HepG2 (cell line): ENCODE measurements around the gene FOSB. TPM values are rescaled to one million over a fixed set of nuclear protein-coding genes. Genes with fewer than 3 reads are reported as not detected.

ENCODE experiments used
- AKAP8 ChIP-seq: sonication (generic); formaldehyde crosslinking; IDR thresholded peaks from 2 replicates; pipeline ENCODE4 v1.5.1; 2020; ENCODE audit warnings: mild to moderate bottlenecking, missing genetic modification reagents
- FOSL2 ChIP-seq: sonication (generic); formaldehyde crosslinking; IDR thresholded peaks from 2 replicates; pipeline ENCODE4 v1.4.0; 2020; ENCODE audit warnings: missing genetic modification reagents
- FOXK1 ChIP-seq: sonication (generic); formaldehyde crosslinking; IDR thresholded peaks from 2 replicates; pipeline ENCODE4 v1.4.0; 2020; ENCODE audit warnings: low read depth, missing genetic modification reagents, borderline replicate concordance
- NR2F2 ChIP-seq: IDR thresholded peaks from 2 replicates; pipeline ENCODE4 v1.6.1; 2012; ENCODE audit warnings: low read depth, inconsistent platforms, borderline replicate concordance
- PHF20 ChIP-seq: sonication (generic); formaldehyde crosslinking; IDR thresholded peaks from 2 replicates; pipeline ENCODE4 v1.5.0; 2020; ENCODE audit warnings: mild to moderate bottlenecking, missing genetic modification reagents
- YEATS2 ChIP-seq: sonication (generic); formaldehyde crosslinking; IDR thresholded peaks from 2 replicates; pipeline ENCODE4 v1.4.0; 2020; ENCODE audit warnings: missing genetic modification reagents, borderline replicate concordance
- ZBTB1 ChIP-seq: sonication (generic); formaldehyde crosslinking; IDR thresholded peaks from 2 replicates; pipeline ENCODE4 v1.4.0; 2020; ENCODE audit warnings: missing genetic modification reagents, borderline replicate concordance
- ZFP62 ChIP-seq: sonication (generic); formaldehyde crosslinking; IDR thresholded peaks from 2 replicates; pipeline ENCODE4 v1.4.0; 2020; ENCODE audit warnings: missing genetic modification reagents
- ZMAT3 ChIP-seq: sonication (generic); formaldehyde crosslinking; conservative IDR thresholded peaks from 2 replicates; pipeline ENCODE4 v1.7.0; 2021; ENCODE audit warnings: missing genetic modification reagents
- ZNF121 ChIP-seq: sonication (generic); formaldehyde crosslinking; IDR thresholded peaks from 2 replicates; pipeline ENCODE4 v1.5.0; 2020; ENCODE audit warnings: mild to moderate bottlenecking, missing genetic modification reagents
- ZNF766 ChIP-seq: sonication (generic); formaldehyde crosslinking; IDR thresholded peaks from 2 replicates; pipeline ENCODE4 v1.5.0; 2020; ENCODE audit warnings: missing genetic modification reagents, borderline replicate concordance
- ZNF792 ChIP-seq: IDR thresholded peaks from 2 replicates; pipeline ENCODE4 v1.6.1; 2016
- polyA plus RNA-seq, 8 experiments: library from polyadenylated mRNA; depleted of rRNA in 3 of 8; stranded (reverse) in 7 of 8; unstranded in 1 of 8; fragments of >200 nt; fragmentation: Illumina TruSeq in 4 of 8; extraction: Trizol in 4 of 8; gene quantifications; 2 replicates each; pipeline versions ENCODE4 v1.2.1 to v1.2.3, GENCODE V29; 2011 to 2016; ENCODE audit warnings: low read depth in 4 of 8, missing spikeins in 1 of 8, mixed read lengths in 1 of 8; ENCODE audit not compliant: insufficient read depth in 1 of 8
- total RNA-seq, 5 experiments: library from RNA; depleted of rRNA; stranded (reverse); fragments of >200 nt; fragmentation: Illumina TruSeq; extraction: Trizol; gene quantifications; 2 replicates each; pipeline ENCODE4 v1.2.3, GENCODE V29; 2016; ENCODE audit warnings: low read depth in 1 of 5
- TF ChIP-seq, protein P1 (sequence below): sonication (generic); formaldehyde crosslinking; IDR thresholded peaks from 2 replicates; pipeline ENCODE4 v1.8.0; 2022; ENCODE audit warnings: mild to moderate bottlenecking, missing genetic modification reagents; ENCODE audit not compliant: insufficient replicate concordance
- TF ChIP-seq, protein P2 (sequence below): sonication (generic); formaldehyde crosslinking; IDR thresholded peaks from 2 replicates; pipeline ENCODE4 v1.4.0; 2020; ENCODE audit warnings: missing genetic modification reagents
- TF ChIP-seq, protein P3 (sequence below): sonication (generic); formaldehyde crosslinking; IDR thresholded peaks from 2 replicates; pipeline ENCODE4 v1.4.0; 2020; ENCODE audit warnings: mild to moderate bottlenecking, missing genetic modification reagents
- TF ChIP-seq, protein P4 (sequence below): sonication (generic); formaldehyde crosslinking; IDR thresholded peaks from 2 replicates; pipeline ENCODE4 v1.4.0; 2020; ENCODE audit warnings: missing genetic modification reagents
- TF ChIP-seq, protein P5 (sequence below): sonication (generic); formaldehyde crosslinking; IDR thresholded peaks from 2 replicates; pipeline ENCODE4 v1.4.0; 2020; ENCODE audit warnings: missing genetic modification reagents
- TF ChIP-seq, protein P6 (sequence below): sonication (generic); formaldehyde crosslinking; IDR thresholded peaks from 2 replicates; pipeline ENCODE4 v1.5.0; 2020; ENCODE audit warnings: missing genetic modification reagents, mild to moderate bottlenecking, borderline replicate concordance

Gene FOSB
- total and polyA plus RNA-seq, 2 of the 13 experiments (the other 11 are each of a cell fraction or from before 2014, with no cell fraction given) = 2.8 to 6.0 TPM

DNA sequence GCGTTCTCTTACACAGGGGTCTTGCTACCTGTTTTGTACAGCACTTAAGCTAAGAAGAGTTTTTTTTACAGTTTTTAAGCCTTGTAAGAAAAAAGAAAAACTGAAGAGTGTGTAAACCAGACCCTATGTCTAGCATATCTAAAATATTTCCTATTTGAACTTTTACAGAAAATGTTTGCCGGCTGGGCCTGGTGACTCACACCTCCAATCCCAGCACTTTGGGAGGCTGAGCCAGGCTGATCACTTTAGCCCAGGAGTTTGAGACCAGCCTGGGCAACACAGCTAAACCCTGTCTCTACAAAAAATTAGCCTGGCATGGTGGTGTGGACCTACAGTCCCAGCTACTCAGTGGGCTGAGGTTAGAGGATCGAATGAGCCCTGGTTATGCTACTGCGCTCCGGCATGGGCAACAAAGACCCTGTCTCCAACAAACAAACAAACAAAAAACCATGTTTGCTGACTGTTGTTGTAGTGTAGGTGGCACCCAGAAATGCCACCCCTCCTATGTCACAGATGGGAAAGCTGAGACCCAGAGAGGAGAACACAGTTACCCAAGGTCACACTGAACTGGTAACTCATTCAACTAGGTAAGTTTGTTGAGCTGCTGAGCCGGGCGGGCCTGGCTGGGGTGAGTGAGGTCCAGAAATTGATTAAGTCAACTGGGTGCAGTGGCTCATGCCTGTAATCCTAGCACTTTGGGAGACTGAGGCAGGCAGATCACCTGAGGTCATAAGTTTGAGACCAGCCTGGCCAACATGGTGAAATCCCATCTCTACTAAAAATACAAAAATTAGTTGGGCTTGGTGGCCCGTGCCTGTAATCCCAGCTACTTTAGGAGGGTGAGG lies 37.6 kb downstream of the FOSB start (continued):
- TF ChIP-seq, protein P1, sequence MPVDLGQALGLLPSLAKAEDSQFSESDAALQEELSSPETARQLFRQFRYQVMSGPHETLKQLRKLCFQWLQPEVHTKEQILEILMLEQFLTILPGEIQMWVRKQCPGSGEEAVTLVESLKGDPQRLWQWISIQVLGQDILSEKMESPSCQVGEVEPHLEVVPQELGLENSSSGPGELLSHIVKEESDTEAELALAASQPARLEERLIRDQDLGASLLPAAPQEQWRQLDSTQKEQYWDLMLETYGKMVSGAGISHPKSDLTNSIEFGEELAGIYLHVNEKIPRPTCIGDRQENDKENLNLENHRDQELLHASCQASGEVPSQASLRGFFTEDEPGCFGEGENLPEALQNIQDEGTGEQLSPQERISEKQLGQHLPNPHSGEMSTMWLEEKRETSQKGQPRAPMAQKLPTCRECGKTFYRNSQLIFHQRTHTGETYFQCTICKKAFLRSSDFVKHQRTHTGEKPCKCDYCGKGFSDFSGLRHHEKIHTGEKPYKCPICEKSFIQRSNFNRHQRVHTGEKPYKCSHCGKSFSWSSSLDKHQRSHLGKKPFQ = peak; percentile 38
- TF ChIP-seq ZFP62 (CRISPR knock-in tag) (no peak), FOXK1 (CRISPR knock-in tag) (no peak), FOSL2 (peak; percentile 82), ZMAT3 (CRISPR knock-in tag) (no peak), ZNF766 (CRISPR knock-in tag) (0 out of 2 replicates have a peak, but pooled peaks have one; percentile 55), ZNF121 (CRISPR knock-in tag) (peak; percentile 62; the same call in 1 of the 2 replicates), ZBTB1 (no peak), AKAP8 (CRISPR knock-in tag) (no peak), PHF20 (no peak), ZNF792 (CRISPR knock-in tag) (0 out of 2 replicates have a peak, but pooled peaks have one; percentile 28), YEATS2 (CRISPR knock-in tag) (0 out of 2 replicates have a peak, but pooled peaks have one; percentile 18), NR2F2 (no peak)
- TF ChIP-seq, protein P2, sequence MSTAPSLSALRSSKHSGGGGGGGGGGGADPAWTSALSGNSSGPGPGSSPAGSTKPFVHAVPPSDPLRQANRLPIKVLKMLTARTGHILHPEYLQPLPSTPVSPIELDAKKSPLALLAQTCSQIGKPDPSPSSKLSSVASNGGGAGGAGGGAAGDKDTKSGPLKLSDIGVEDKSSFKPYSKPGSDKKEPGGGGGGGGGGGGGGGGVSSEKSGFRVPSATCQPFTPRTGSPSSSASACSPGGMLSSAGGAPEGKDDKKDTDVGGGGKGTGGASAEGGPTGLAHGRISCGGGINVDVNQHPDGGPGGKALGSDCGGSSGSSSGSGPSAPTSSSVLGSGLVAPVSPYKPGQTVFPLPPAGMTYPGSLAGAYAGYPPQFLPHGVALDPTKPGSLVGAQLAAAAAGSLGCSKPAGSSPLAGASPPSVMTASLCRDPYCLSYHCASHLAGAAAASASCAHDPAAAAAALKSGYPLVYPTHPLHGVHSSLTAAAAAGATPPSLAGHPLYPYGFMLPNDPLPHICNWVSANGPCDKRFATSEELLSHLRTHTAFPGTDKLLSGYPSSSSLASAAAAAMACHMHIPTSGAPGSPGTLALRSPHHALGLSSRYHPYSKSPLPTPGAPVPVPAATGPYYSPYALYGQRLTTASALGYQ = 0 out of 2 replicates have a peak, but pooled peaks have one; percentile 20
- TF ChIP-seq, protein P3, sequence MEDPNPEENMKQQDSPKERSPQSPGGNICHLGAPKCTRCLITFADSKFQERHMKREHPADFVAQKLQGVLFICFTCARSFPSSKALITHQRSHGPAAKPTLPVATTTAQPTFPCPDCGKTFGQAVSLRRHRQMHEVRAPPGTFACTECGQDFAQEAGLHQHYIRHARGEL = no peak
- TF ChIP-seq, protein P4, sequence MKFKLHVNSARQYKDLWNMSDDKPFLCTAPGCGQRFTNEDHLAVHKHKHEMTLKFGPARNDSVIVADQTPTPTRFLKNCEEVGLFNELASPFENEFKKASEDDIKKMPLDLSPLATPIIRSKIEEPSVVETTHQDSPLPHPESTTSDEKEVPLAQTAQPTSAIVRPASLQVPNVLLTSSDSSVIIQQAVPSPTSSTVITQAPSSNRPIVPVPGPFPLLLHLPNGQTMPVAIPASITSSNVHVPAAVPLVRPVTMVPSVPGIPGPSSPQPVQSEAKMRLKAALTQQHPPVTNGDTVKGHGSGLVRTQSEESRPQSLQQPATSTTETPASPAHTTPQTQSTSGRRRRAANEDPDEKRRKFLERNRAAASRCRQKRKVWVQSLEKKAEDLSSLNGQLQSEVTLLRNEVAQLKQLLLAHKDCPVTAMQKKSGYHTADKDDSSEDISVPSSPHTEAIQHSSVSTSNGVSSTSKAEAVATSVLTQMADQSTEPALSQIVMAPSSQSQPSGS = 0 out of 2 replicates have a peak, but pooled peaks have one; percentile 14
- TF ChIP-seq, protein P5, sequence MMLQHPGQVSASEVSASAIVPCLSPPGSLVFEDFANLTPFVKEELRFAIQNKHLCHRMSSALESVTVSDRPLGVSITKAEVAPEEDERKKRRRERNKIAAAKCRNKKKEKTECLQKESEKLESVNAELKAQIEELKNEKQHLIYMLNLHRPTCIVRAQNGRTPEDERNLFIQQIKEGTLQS (CRISPR knock-in tag) = no peak
- TF ChIP-seq, protein P6, sequence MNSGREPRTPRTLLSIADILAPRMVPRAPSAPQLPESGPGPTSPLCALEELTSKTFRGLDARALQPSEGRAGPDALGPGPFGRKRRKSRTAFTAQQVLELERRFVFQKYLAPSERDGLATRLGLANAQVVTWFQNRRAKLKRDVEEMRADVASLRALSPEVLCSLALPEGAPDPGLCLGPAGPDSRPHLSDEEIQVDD = no peak
